Mesendoderm (in vitro differentiated cells): ENCODE results near the gene XPA.

ENCODE experiments used
- DNase-seq: peaks from one replicate; pipeline ENCODE4 v3.0.0; 2013
- H2AK5ac ChIP-seq: 2 replicates; pipeline ENCODE4 v1.6.1; 2013; ENCODE audit warnings: low read length, inconsistent platforms
- H2BK120ac ChIP-seq: 2 replicates; pipeline ENCODE4 v1.6.1; 2013; ENCODE audit warnings: low read depth, mild to moderate bottlenecking, low read length, moderate library complexity, mixed read lengths
- H2BK15ac ChIP-seq: replicated peaks from 2 replicates; pipeline ENCODE4 v1.6.1; 2013; ENCODE audit warnings: low read depth, mild to moderate bottlenecking, moderate library complexity
- H2BK5ac ChIP-seq: 2 replicates; pipeline ENCODE4 v1.6.1; 2013; ENCODE audit warnings: low read length, inconsistent platforms
- H3K18ac ChIP-seq: 2 replicates; pipeline ENCODE4 v1.6.1; 2013; ENCODE audit warnings: mild to moderate bottlenecking, low read length, mixed read lengths
- H3K23ac ChIP-seq: one replicate; pipeline ENCODE4 v1.6.1; 2013; ENCODE audit warnings: low read length
- H3K27ac ChIP-seq: 2 replicates; pipeline ENCODE4 v1.5.1; 2013; ENCODE audit warnings: low read depth, mild to moderate bottlenecking, inconsistent platforms, low read length, moderate library complexity
- H3K27me3 ChIP-seq: 2 replicates; pipeline ENCODE4 v1.6.1; 2013; ENCODE audit warnings: low read length, control low read depth, mild to moderate bottlenecking, inconsistent platforms; ENCODE audit not compliant: insufficient read depth, poor library complexity
- H3K36me3 ChIP-seq: 2 replicates; pipeline ENCODE4 v1.6.1; 2013; ENCODE audit warnings: low read length, inconsistent platforms; ENCODE audit not compliant: control insufficient read depth, insufficient read depth
- H3K4ac ChIP-seq: one replicate; pipeline ENCODE4 v1.6.1; 2013; ENCODE audit warnings: low read depth, mild to moderate bottlenecking, low read length, moderate library complexity
- H3K4me1 ChIP-seq: 2 replicates; pipeline ENCODE4 v1.6.1; 2013; ENCODE audit warnings: low read depth, low read length, inconsistent platforms; ENCODE audit not compliant: control insufficient read depth
- H3K4me2 ChIP-seq: 2 replicates; pipeline ENCODE4 v1.6.1; 2013; ENCODE audit warnings: low read length
- H3K4me3 ChIP-seq: 2 replicates; pipeline ENCODE4 v1.5.1; 2013; ENCODE audit warnings: mild to moderate bottlenecking, low read length
- H3K56ac ChIP-seq: one replicate; pipeline ENCODE4 v1.6.1; 2013; ENCODE audit warnings: low read length
- H3K79me1 ChIP-seq: 2 replicates; pipeline ENCODE4 v1.6.1; 2013; ENCODE audit warnings: low read length, inconsistent platforms
- H3K79me2 ChIP-seq: 2 replicates; pipeline ENCODE4 v1.6.1; 2013; ENCODE audit warnings: mild to moderate bottlenecking, low read length; ENCODE audit not compliant: control insufficient read depth, insufficient read depth
- H3K9ac ChIP-seq: 2 replicates; pipeline ENCODE4 v1.6.1; 2013; ENCODE audit warnings: low read length, inconsistent platforms
- H4K5ac ChIP-seq: one replicate; pipeline ENCODE4 v1.6.1; 2013; ENCODE audit warnings: low read length
- H4K8ac ChIP-seq: one replicate; pipeline ENCODE4 v1.6.1; 2013; ENCODE audit warnings: low read depth, mild to moderate bottlenecking, control low read depth, low read length, moderate library complexity
- WGBS: extraction: QIAGEN DNeasy Blood & Tissue Kit; methylation state at CpG from one replicate; pipeline ENCODE4 v1.1.7; 2013; ENCODE audit warnings: low lambda C conversion rate, missing lambda C conversion rate; ENCODE audit not compliant: insufficient coverage; ENCODE audit errors: extremely low coverage; 5-methylcytosine and 5-hydroxymethylcytosine counted together

Gene XPA

DNA sequence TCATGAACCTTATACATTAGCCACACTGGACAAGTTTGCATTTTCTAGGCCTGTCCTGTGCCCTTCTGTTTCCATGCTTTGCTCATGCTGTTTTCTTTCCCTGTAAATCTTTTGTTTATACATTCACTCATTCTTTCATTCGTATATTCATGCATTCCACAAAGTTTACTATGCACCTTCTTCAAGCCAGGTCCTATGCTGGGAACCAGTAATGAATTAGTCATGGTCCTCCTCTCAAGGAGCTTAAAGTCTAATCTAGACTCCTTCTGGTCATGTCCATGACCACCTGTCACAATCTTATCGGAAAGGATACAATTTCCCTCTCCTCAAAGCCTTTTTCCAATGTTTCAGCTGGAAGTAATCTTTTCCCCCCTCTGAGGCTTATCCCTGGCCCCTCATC lies 9.1 kb upstream of the XPA start:
- H3K27me3 ChIP-seq = no peaks in the 10 kb centered on the region
- no peak overlapping the region for H4K8ac ChIP-seq
- no peak for DNase-seq
- no peaks in the 10 kb centered on the region for H3K36me3 ChIP-seq
- H3K56ac ChIP-seq = no peak overlapping the region
- H4K5ac ChIP-seq = no peak overlapping the region
- H3K9ac ChIP-seq = no peak overlapping the region
- H2AK5ac ChIP-seq = no peak overlapping the region
- H2BK15ac ChIP-seq = no peak overlapping the region
- H2BK5ac ChIP-seq = no peak overlapping the region
- no peak overlapping the region for H3K4ac ChIP-seq
- no peak overlapping the region for H2BK120ac ChIP-seq
- H3K4me1 ChIP-seq = peaks cover 7% of the 10 kb centered on the region
- no peak overlapping the region for H3K4me3 ChIP-seq
- no peak overlapping the region for H3K4me2 ChIP-seq
- no peaks in the 10 kb centered on the region for H3K79me1 ChIP-seq
- WGBS = no CpG with 5 or more reads among the region's 2 CpGs
- no peak overlapping the region for H3K18ac ChIP-seq
- H3K27ac ChIP-seq = no peak overlapping the region
- no peak overlapping the region for H3K23ac ChIP-seq
- H3K79me2 ChIP-seq = no peaks in the 10 kb centered on the region

DNA sequence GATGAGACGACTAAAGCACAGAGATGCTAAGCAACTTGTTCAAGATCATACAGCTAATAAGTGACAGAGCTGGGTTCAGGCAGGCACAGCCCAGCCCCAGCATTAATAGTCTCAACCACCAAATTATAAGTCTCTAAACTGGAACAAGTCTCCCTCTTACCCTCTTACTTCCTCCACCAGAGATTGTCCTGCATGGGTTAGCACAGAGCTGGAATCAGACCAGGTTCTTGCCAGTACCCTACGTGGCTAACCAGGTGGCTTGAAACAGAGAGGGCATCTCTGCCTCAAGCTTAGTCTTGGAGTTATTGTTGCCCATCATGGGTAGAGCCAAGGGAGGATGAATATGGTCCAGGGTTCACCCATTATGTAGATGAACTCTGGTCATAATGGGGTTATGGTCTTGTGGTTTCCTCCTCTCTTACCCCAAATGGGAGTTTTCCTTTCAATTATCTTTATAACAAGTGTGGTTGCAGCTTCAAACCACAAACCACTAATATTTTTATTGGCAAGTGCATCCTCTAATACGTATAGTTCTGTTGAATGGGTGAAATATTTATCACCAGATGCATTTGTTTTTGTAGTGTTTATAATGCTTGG lies 8.3 kb upstream of the XPA start:
- H2BK120ac ChIP-seq = no peak overlapping the region

GRCh38 chr9:97704851-97705250 lies 7.7 kb upstream of the XPA start:
- no peak overlapping the region for H3K27ac ChIP-seq
- no peak overlapping the region for H2BK15ac ChIP-seq
- DNase-seq = no peak
- H3K23ac ChIP-seq = no peak overlapping the region
- no peak overlapping the region for H3K4me2 ChIP-seq
- no peak overlapping the region for H3K18ac ChIP-seq
- no peak overlapping the region for H4K8ac ChIP-seq
- H2AK5ac ChIP-seq = no peak overlapping the region
- no peak overlapping the region for H2BK5ac ChIP-seq
- H2BK120ac ChIP-seq = no peak overlapping the region
- H3K4ac ChIP-seq = no peak overlapping the region
- H4K5ac ChIP-seq = no peak overlapping the region
- H3K79me1 ChIP-seq = no peaks in the 10 kb centered on the region
- no peak overlapping the region for H3K56ac ChIP-seq
- no peak overlapping the region for H3K4me3 ChIP-seq
- H3K79me2 ChIP-seq = no peaks in the 10 kb centered on the region
- WGBS = no CpG with 5 or more reads among the region's 4 CpGs
- peaks cover 6% of the 10 kb centered on the region for H3K4me1 ChIP-seq
- no peaks in the 10 kb centered on the region for H3K36me3 ChIP-seq
- H3K9ac ChIP-seq = no peak overlapping the region
- H3K27me3 ChIP-seq = no peaks in the 10 kb centered on the region

More for the DNA sequence above, 8.3 kb upstream of the XPA start:
- Histone ChIP-seq H4K5ac (no peak overlapping the region), H3K4me3 (no peak overlapping the region), H3K4me2 (no peak overlapping the region), H3K4me1 (peaks cover 6% of the 10 kb centered on the region), H3K27me3 (no peaks in the 10 kb centered on the region), H2BK15ac (no peak overlapping the region), H2BK5ac (no peak overlapping the region), H3K36me3 (no peaks in the 10 kb centered on the region), H3K18ac (no peak overlapping the region), H2AK5ac (no peak overlapping the region), H3K4ac (no peak overlapping the region), H3K79me1 (no peaks in the 10 kb centered on the region), H3K79me2 (no peaks in the 10 kb centered on the region), H3K23ac (no peak overlapping the region), H4K8ac (no peak overlapping the region), H3K56ac (no peak overlapping the region), H3K9ac (no peak overlapping the region), H3K27ac (no peak overlapping the region)
- WGBS = no CpG with 5 or more reads among the region's 3 CpGs
- no peak for DNase-seq

DNA sequence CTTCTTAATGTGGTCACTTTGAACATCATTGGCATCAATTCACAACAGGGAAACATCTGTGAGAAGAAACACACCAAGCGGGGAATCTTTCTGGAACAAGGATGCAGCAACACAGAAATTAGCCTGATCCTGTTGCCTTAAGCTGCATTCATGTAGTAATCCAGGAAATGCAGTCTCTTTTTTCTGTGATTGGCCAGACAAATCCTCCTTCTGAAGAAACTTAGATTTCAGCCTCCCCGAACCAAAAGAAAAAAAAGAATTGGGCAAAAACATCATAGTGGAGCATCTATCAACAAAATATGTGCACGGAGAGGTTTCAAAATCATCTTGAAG lies 7.2 kb upstream of the XPA start:
- no peak overlapping the region for H3K27ac ChIP-seq
- WGBS = no CpG with 5 or more reads among the region's 3 CpGs

GRCh38 chr9:97703437-97704344 lies 6.6 kb upstream of the XPA start:
- Histone ChIP-seq H3K27ac (no peak overlapping the region), H4K5ac (no peak overlapping the region), H3K4ac (no peak overlapping the region), H3K79me2 (no peaks in the 10 kb centered on the region), H2BK5ac (no peak overlapping the region), H3K4me1 (peaks cover 6% of the 10 kb centered on the region), H2AK5ac (no peak overlapping the region), H3K36me3 (no peaks in the 10 kb centered on the region), H3K18ac (no peak overlapping the region), H3K79me1 (no peaks in the 10 kb centered on the region), H3K56ac (no peak overlapping the region), H3K4me3 (no peak overlapping the region), H4K8ac (no peak overlapping the region), H2BK15ac (no peak overlapping the region), H3K23ac (no peak overlapping the region), H3K4me2 (no peak overlapping the region), H3K27me3 (no peaks in the 10 kb centered on the region), H3K9ac (no peak overlapping the region), H2BK120ac (no peak overlapping the region)
- peak; percentile 55 for DNase-seq
- no CpG with 5 or more reads among the region's 11 CpGs for WGBS

More for the DNA sequence above, 7.2 kb upstream of the XPA start:
- no peaks in the 10 kb centered on the region for H3K79me2 ChIP-seq
- H3K36me3 ChIP-seq = no peaks in the 10 kb centered on the region
- H3K27me3 ChIP-seq = no peaks in the 10 kb centered on the region
- H3K9ac ChIP-seq = no peak overlapping the region
- no peak overlapping the region for H2BK15ac ChIP-seq
- no peak overlapping the region for H3K18ac ChIP-seq
- H3K4ac ChIP-seq = no peak overlapping the region
- no peak overlapping the region for H3K4me3 ChIP-seq
- no peak overlapping the region for H4K5ac ChIP-seq
- no peak overlapping the region for H2BK5ac ChIP-seq
- H2BK120ac ChIP-seq = no peak overlapping the region
- no peak overlapping the region for H3K4me2 ChIP-seq
- no peak overlapping the region for H4K8ac ChIP-seq
- no peaks in the 10 kb centered on the region for H3K79me1 ChIP-seq
- DNase-seq = no peak
- H2AK5ac ChIP-seq = no peak overlapping the region
- H3K56ac ChIP-seq = no peak overlapping the region
- peaks cover 6% of the 10 kb centered on the region for H3K4me1 ChIP-seq
- no peak overlapping the region for H3K23ac ChIP-seq
